B cell (primary cell): ENCODE data around the gene IL17RA. TPM values are rescaled to one million over a fixed set of nuclear protein-coding genes. Genes with fewer than 3 reads are reported as not detected.

ENCODE experiments used
- ATAC-seq: fragments of 200-7000 bp; cut with Tn5 transposase; one replicate; pipeline ENCODE4 v1.10.0; 2021; ENCODE audit warnings: low read depth, mild to moderate bottlenecking, moderate number of reproducible peaks, moderate library complexity
- CTCF ChIA-PET: fragments of 350-600 bp; sonication (Branson Sonifier 250); formaldehyde crosslinking; loops from one replicate; lab custom pipeline; 2021; ENCODE audit warnings: antibody characterized with exemption, inconsistent platforms; lab: Charles Lee
- POLR2A ChIA-PET: fragments of 350-600 bp; sonication (Branson Sonifier 250); formaldehyde crosslinking; loops from one replicate; lab custom pipeline; 2021; ENCODE audit warnings: antibody characterized with exemption; lab: Charles Lee
- DNase-seq: peaks from one replicate; pipeline ENCODE4 v3.0.0; 2013
- H2AFZ ChIP-seq: 2 replicates; pipeline ENCODE4 v1.6.1; 2012; ENCODE audit warnings: mild to moderate bottlenecking, low read depth, low read length; ENCODE audit not compliant: insufficient read depth, poor library complexity, severe bottlenecking
- H3K27ac ChIP-seq, 2 donors: 1 replicate in 1 of 2; 2 replicates in 1 of 2; pipeline ENCODE4 v1.5.1; 2012 to 2013; ENCODE audit warnings: low read length in 2 of 2, mild to moderate bottlenecking in 2 of 2, moderate library complexity in 1 of 2
- H3K27me3 ChIP-seq, 4 experiments: fragments of 200-600 bp in 1 of 4; sonication (generic) in 1 of 4; replicated peaks in 1 of 4; 1 replicate in 2 of 4; 2 replicates in 2 of 4; pipeline versions ENCODE4 v1.6.1 to v1.7.0; 2013 to 2016; ENCODE audit warnings: low read length in 3 of 4, mild to moderate bottlenecking in 2 of 4, mixed read lengths in 1 of 4, moderate library complexity in 1 of 4; ENCODE audit not compliant: insufficient read depth in 4 of 4, control insufficient read depth in 3 of 4; ENCODE audit errors: control extremely low read depth in 1 of 4
- H3K36me3 ChIP-seq, 2 experiments: replicated peaks in 1 of 2; 1 replicate in 1 of 2; 2 replicates in 1 of 2; pipeline versions ENCODE4 v1.6.1 to v1.7.1; 2013; ENCODE audit warnings: low read length in 1 of 2; ENCODE audit not compliant: insufficient read depth in 2 of 2, control insufficient read depth in 1 of 2; ENCODE audit errors: control extremely low read depth in 1 of 2, extremely low read depth in 1 of 2
- H3K4me1 ChIP-seq, 2 donors: fragments of 200-600 bp in 1 of 2; sonication (generic) in 1 of 2; 1 replicate in 1 of 2; 2 replicates in 1 of 2; pipeline versions ENCODE4 v1.5.1 to v1.6.1; 2013 to 2017; ENCODE audit warnings: low read length in 2 of 2; ENCODE audit not compliant: control insufficient read depth in 2 of 2, insufficient read depth in 2 of 2
- H3K4me2 ChIP-seq: replicated peaks from 2 replicates; pipeline ENCODE3; 2012; ENCODE audit warnings: mild to moderate bottlenecking, low read depth, low read length; ENCODE audit not compliant: poor library complexity, severe bottlenecking
- H3K4me3 ChIP-seq, 5 experiments: fragments of 200-600 bp in 1 of 5; sonication (generic) in 1 of 5; 1 replicate in 3 of 5; 2 replicates in 2 of 5; pipeline versions ENCODE4 v1.5.1 to v1.7.0; 2011 to 2016; ENCODE audit warnings: low read length in 4 of 5, mild to moderate bottlenecking in 4 of 5, low read depth in 2 of 5, control low read depth in 1 of 5, moderate library complexity in 1 of 5; ENCODE audit not compliant: insufficient read depth in 1 of 5; ENCODE audit errors: control extremely low read depth in 1 of 5, extremely low read depth in 1 of 5
- H3K79me2 ChIP-seq: fragments of 200-600 bp; sonication (generic); one replicate; pipeline ENCODE4 v1.6.0; 2016; ENCODE audit warnings: low read length; ENCODE audit not compliant: control insufficient read depth, insufficient read depth
- H3K9ac ChIP-seq: fragments of 200-600 bp; sonication (generic); 2 replicates; pipeline ENCODE4 v1.6.1; 2017; ENCODE audit warnings: mild to moderate bottlenecking, low read length, moderate library complexity
- H3K9me3 ChIP-seq, 3 donors: one replicate each; pipeline versions ENCODE4 v1.6.1 to v1.7.1; 2013; ENCODE audit warnings: low read length in 2 of 3; ENCODE audit not compliant: control insufficient read depth in 2 of 3, insufficient read depth in 1 of 3; ENCODE audit errors: control extremely low read depth in 1 of 3
- H4K20me1 ChIP-seq: 2 replicates; pipeline ENCODE4 v1.6.0; 2012; ENCODE audit warnings: mild to moderate bottlenecking, low read length; ENCODE audit not compliant: insufficient read depth, control insufficient read depth, poor library complexity, severe bottlenecking
- H3K27ac Mint-ChIP-seq: one replicate; pipeline ENCODE4 v1.8.0; 2021; ENCODE audit warnings: mixed read lengths
- H3K27me3 Mint-ChIP-seq: one replicate; pipeline ENCODE4 v1.8.0; 2021; ENCODE audit warnings: mixed read lengths
- H3K4me1 Mint-ChIP-seq: one replicate; pipeline ENCODE4 v1.8.0; 2021; ENCODE audit warnings: mixed read lengths
- H3K4me3 Mint-ChIP-seq: one replicate; pipeline ENCODE4 v1.8.0; 2021; ENCODE audit warnings: mixed read lengths
- H3K9me3 Mint-ChIP-seq: one replicate; pipeline ENCODE4 v1.8.0; 2022; ENCODE audit warnings: mixed read lengths; ENCODE audit not compliant: insufficient read depth
- CTCF ChIP-seq: fragments of 200-600 bp; IDR thresholded peaks from one replicate; pipeline ENCODE4 v1.8.0; 2022; ENCODE audit warnings: antibody characterized with exemption, mild to moderate bottlenecking
- EZH2 ChIP-seq: IDR thresholded peaks from 2 replicates; pipeline ENCODE4 v1.6.1; 2012; ENCODE audit warnings: borderline replicate concordance, low read depth, mild to moderate bottlenecking, moderate library complexity, low read length; ENCODE audit not compliant: insufficient read depth, poor library complexity, severe bottlenecking
- WGBS: methylation state at CpG from one replicate; pipeline ENCODE4 v1.1.5; 2013; ENCODE audit warnings: missing lambda C conversion rate; ENCODE audit not compliant: insufficient coverage; 5-methylcytosine and 5-hydroxymethylcytosine counted together
- intact Hi-C: fragments of 100-400 bp; cut with micrococcal nuclease; formaldehyde crosslinking; loops from one replicate; pipeline ENCODE4 v1.10.0; 2022
- polyA plus RNA-seq: library from polyadenylated mRNA; depleted of rRNA; stranded (reverse); fragments of >200 nt; gene quantifications from 2 replicates; pipeline ENCODE4 v1.2.3, GENCODE V29; 2012
- total RNA-seq, 2 donors: library from RNA; stranded (reverse); fragments of 120-200 nt in 1 of 2; gene quantifications; 1 replicate in 1 of 2; 2 replicates in 1 of 2; pipeline versions ENCODE4 v1.2.3 to v1.2.4, GENCODE V29; 2013 to 2022

The IL17RA gene
- total and polyA plus RNA-seq, 2 donors (not counting 1 experiment from before 2014, with no cell fraction given), result 8.1 to 24.6 TPM

- Histone ChIP-seq H4K20me1 (peaks cover 45% of the 10 kb centered on the region), H3K4me3 (peak overlapping the region in 3 of 5 experiments; percentile 34 to 80 (median 65)), H3K4me2 (peak overlapping the region; percentile 96), H3K4me1 (peaks cover 25 to 36% of the 10 kb centered on the region in 2 donors), H3K9ac (peak overlapping the region; percentile 91), H3K27ac (no peak overlapping the region), H3K9me3 (no peaks in the 10 kb centered on the region), H3K36me3 (no peaks in the 10 kb centered on the region), H3K79me2 (peaks cover 63% of the 10 kb centered on the region), H2AFZ (peak overlapping the region; percentile 97), H3K27me3 (no peaks in the 10 kb centered on the region)
- intact Hi-C loops, result loop anchor here (10.0 kb wide), 1 partner anchor 539 kb away; the partner anchor contains the start of gene ATP6V1E1
- Mint-ChIP-seq H3K9me3 (no peaks in the 10 kb centered on the region), H3K4me3 (peak overlapping the region; percentile 88), H3K27ac (peak overlapping the region; percentile 71), H3K27me3 (no peaks in the 10 kb centered on the region), H3K4me1 (peaks cover 42% of the 10 kb centered on the region)
- DNase-seq (no peak), ATAC-seq (no peak)
- ChIA-PET POLR2A (no interaction called here), CTCF (interaction anchor here (0.9 kb wide), 1 partner anchor 86 kb away, joined by 4 read pairs; no protein-coding TSS in a partner anchor)
- TF ChIP-seq CTCF (no peak), EZH2 (no peak)
- WGBS, result 71% methylated on average over 4 of the region's 7 CpGs
Measured at GRCh38 chr22:17086296-17086695, 1.5 kb downstream of the IL17RA start.

- peaks cover 44% of the 10 kb centered on the region for H3K4me1 Mint-ChIP-seq
- Histone ChIP-seq H3K27me3 (no peaks in the 10 kb centered on the region), H3K4me2 (peak overlapping the region; percentile 96), H3K79me2 (peaks cover 69% of the 10 kb centered on the region), H3K9ac (peak overlapping the region; percentile 35), H3K36me3 (no peaks in the 10 kb centered on the region), H3K9me3 (no peaks in the 10 kb centered on the region), H3K27ac (no peak overlapping the region), H3K4me3 (peak overlapping the region in 2 of 5 experiments; percentile 34 to 65), H3K4me1 (peaks cover 25 to 36% of the 10 kb centered on the region in 2 donors), H4K20me1 (peaks cover 45% of the 10 kb centered on the region), H2AFZ (no peak overlapping the region)
- CTCF ChIA-PET, result interaction anchor here (0.8 to 1.0 kb wide), 3 partner anchors 71 to 415 kb away, joined by 3 to 4 read pairs (median 3); no protein-coding TSS in a partner anchor
- no peaks in the 10 kb centered on the region for H3K27me3 Mint-ChIP-seq
- peak overlapping the region; percentile 88 for H3K4me3 Mint-ChIP-seq
- TF ChIP-seq EZH2 (no peak), CTCF (no peak)
- H3K9me3 Mint-ChIP-seq, result no peaks in the 10 kb centered on the region
- peak overlapping the region; percentile 88 for H3K27ac Mint-ChIP-seq
- DNase-seq (no peak), ATAC-seq (no peak)
- 78% methylated on average over 8 of the region's 10 CpGs for WGBS
- intact Hi-C loops, result loop anchor here (10.0 kb wide), 1 partner anchor 538 kb away; the partner anchor contains the start of gene ATP6V1E1
- POLR2A ChIA-PET, result no interaction called here
Measured at GRCh38 chr22:17086788-17087497, 2.1 kb downstream of the IL17RA start.
